ENCODE measurements around the gene TSEN2.
"Not testable (repeated sequence)": the region's sequence is repeated elsewhere in the genome, so short reads cannot be mapped to it uniquely, and the experiment has no call there.

- not testable (repeated sequence) for TF ChIP-seq CTCF, POLR2A (IDR thresholded peaks at IDR 0.05)
Measured at GRCh38 chr3:12543497-12543896, 59.2 kb downstream of the TSEN2 start.
